GM19240 (cell line): ENCODE results near the gene ALPK3.
A peak's percentile ranks its signal among the peaks of the same experiment; 100 is the strongest.

Experiments used
- DNase-seq: peaks from one replicate; pipeline ENCODE4 v3.0.0; 2011; ENCODE audit warnings: low spot score; ENCODE audit not compliant: insufficient read length

Gene ALPK3

GRCh38 chr15:84914909-84915605 is 97.9 kb downstream of the ALPK3 start:
- DNase-seq = peak; percentile 88

GRCh38 chr15:84915606-84915958 is 98.4 kb downstream of the ALPK3 start:
- DNase-seq = no peak

- no peak for DNase-seq
Measured at GRCh38 chr15:84917452-84917851, 100.3 kb downstream of the ALPK3 start.

- DNase-seq = no peak
Measured at GRCh38 chr15:84919106-84919667, 102.0 kb downstream of the ALPK3 start.

- DNase-seq = no peak
Measured at GRCh38 chr15:84921121-84921520, 104.0 kb downstream of the ALPK3 start.

GRCh38 chr15:84922530-84922929 is 105.4 kb downstream of the ALPK3 start:
- DNase-seq = no peak
